WTC11 (cell line): ENCODE results near the gene DMRTB1.

Experiments
- NFE2L1 ChIP-seq: sonication (generic); formaldehyde crosslinking; IDR thresholded peaks from 2 replicates; pipeline ENCODE4 v1.8.1; 2023; ENCODE audit warnings: missing genetic modification reagents
- USF2 ChIP-seq: sonication (generic); formaldehyde crosslinking; IDR thresholded peaks from 2 replicates; pipeline ENCODE4 v1.8.1; 2023; ENCODE audit warnings: mild to moderate bottlenecking, missing genetic modification reagents, moderate library complexity
- ZNF263 ChIP-seq: sonication (generic); formaldehyde crosslinking; IDR thresholded peaks from 2 replicates; pipeline ENCODE4 v1.8.1; 2022; ENCODE audit warnings: low read depth, mild to moderate bottlenecking, moderate library complexity, missing genetic modification reagents
- TF ChIP-seq, protein P1 (sequence below): fragments of 200-600 bp; IDR thresholded peaks from 2 replicates; pipeline ENCODE4 v1.8.0; 2022; ENCODE audit warnings: antibody characterized with exemption

GRCh38 chr1:53490351-53490750 is 31.2 kb downstream of the DMRTB1 start:
- TF ChIP-seq NFE2L1 (CRISPR knock-in tag) (no peak), USF2 (CRISPR knock-in tag) (no peak), ZNF263 (CRISPR knock-in tag) (no peak)
- TF ChIP-seq, protein P1, sequence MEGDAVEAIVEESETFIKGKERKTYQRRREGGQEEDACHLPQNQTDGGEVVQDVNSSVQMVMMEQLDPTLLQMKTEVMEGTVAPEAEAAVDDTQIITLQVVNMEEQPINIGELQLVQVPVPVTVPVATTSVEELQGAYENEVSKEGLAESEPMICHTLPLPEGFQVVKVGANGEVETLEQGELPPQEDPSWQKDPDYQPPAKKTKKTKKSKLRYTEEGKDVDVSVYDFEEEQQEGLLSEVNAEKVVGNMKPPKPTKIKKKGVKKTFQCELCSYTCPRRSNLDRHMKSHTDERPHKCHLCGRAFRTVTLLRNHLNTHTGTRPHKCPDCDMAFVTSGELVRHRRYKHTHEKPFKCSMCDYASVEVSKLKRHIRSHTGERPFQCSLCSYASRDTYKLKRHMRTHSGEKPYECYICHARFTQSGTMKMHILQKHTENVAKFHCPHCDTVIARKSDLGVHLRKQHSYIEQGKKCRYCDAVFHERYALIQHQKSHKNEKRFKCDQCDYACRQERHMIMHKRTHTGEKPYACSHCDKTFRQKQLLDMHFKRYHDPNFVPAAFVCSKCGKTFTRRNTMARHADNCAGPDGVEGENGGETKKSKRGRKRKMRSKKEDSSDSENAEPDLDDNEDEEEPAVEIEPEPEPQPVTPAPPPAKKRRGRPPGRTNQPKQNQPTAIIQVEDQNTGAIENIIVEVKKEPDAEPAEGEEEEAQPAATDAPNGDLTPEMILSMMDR = no peak
